ENCODE data around the gene ONECUT3.

The ONECUT3 gene

GRCh38 chr19:1806184-1807029 lies 53.1 kb downstream of the ONECUT3 start:
- no peak overlapping the region for H3K4me3 ChIP-seq (ENCODE audit: low read depth, low read length)

GRCh38 chr19:1807030-1807694 lies 53.9 kb downstream of the ONECUT3 start:
- TF ChIP-seq, protein P1, sequence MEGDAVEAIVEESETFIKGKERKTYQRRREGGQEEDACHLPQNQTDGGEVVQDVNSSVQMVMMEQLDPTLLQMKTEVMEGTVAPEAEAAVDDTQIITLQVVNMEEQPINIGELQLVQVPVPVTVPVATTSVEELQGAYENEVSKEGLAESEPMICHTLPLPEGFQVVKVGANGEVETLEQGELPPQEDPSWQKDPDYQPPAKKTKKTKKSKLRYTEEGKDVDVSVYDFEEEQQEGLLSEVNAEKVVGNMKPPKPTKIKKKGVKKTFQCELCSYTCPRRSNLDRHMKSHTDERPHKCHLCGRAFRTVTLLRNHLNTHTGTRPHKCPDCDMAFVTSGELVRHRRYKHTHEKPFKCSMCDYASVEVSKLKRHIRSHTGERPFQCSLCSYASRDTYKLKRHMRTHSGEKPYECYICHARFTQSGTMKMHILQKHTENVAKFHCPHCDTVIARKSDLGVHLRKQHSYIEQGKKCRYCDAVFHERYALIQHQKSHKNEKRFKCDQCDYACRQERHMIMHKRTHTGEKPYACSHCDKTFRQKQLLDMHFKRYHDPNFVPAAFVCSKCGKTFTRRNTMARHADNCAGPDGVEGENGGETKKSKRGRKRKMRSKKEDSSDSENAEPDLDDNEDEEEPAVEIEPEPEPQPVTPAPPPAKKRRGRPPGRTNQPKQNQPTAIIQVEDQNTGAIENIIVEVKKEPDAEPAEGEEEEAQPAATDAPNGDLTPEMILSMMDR (IDR thresholded peaks at IDR 0.05; ENCODE audit: low read depth, low read length): no peak
- H3K4me3 ChIP-seq (ENCODE audit: low read depth, low read length): no peak overlapping the region

More at GRCh38 chr19:1806184-1807029, 53.1 kb downstream of the ONECUT3 start:
- TF ChIP-seq, protein P1 (IDR thresholded peaks at IDR 0.05; ENCODE audit: low read depth, low read length): no peak

DNA sequence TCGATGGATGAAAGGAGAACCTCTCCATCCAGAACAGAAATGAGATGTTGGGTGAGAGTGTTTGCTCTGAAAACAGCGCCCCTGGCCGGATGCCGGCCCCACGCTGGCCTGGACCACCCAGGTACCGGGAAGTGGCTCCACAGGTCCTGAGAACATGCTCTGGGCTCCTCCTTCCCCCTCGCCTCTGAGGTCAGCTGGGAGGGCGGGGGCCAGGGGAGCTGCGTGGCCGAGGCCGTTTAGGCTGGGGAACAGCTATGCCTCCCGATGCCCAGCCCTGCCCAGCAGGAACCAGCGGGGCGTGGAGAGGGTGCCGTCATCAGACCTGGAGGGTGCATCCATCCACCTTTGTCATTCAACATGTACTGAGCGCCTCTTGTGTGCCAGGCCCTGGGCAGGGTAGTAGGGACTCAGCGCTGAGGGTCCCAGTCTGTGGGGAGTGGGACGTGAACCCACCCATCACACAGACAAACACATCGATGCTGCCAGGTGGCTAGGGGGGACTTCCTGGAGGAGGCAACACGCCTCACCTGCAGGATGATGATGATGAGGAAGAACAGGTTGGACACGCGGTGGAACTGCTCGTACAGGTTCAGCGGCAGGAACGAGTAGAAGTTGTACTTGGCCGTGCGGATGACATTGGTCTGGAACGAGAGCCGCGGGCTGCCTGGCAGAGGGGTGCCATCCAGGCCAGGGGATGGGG lies 54.5 kb downstream of the ONECUT3 start:
- H3K4me3 ChIP-seq (ENCODE audit: low read depth, low read length): no peak overlapping the region
- TF ChIP-seq, protein P1 (IDR thresholded peaks at IDR 0.05; ENCODE audit: low read depth, low read length): no peak

GRCh38 chr19:1808395-1808731 lies 55.1 kb downstream of the ONECUT3 start:
- TF ChIP-seq, protein P1 (IDR thresholded peaks at IDR 0.05; ENCODE audit: low read depth, low read length): no peak

GRCh38 chr19:1809678-1810077 lies 56.4 kb downstream of the ONECUT3 start:
- H3K4me3 ChIP-seq (ENCODE audit: low read depth, low read length): no peak overlapping the region
- TF ChIP-seq, protein P1 (IDR thresholded peaks at IDR 0.05; ENCODE audit: low read depth, low read length): no peak

More at GRCh38 chr19:1808395-1808731, 55.1 kb downstream of the ONECUT3 start:
- H3K4me3 ChIP-seq (ENCODE audit: low read depth, low read length): no peak overlapping the region

- H3K4me3 ChIP-seq (ENCODE audit: low read depth, low read length): no peak overlapping the region
- TF ChIP-seq, protein P1 (IDR thresholded peaks at IDR 0.05; ENCODE audit: low read depth, low read length): no peak
Measured at GRCh38 chr19:1810439-1811160, 57.3 kb downstream of the ONECUT3 start.

Data from WI38 (cell line).